Lower lobe of right lung (tissue), 1 donor: Measurements from ENCODE around the gene ME3. TPM values are rescaled to one million over a fixed set of nuclear protein-coding genes. Genes with fewer than 3 reads are reported as not detected.

Experiments
- total RNA-seq: library from RNA; stranded (reverse); fragmentation: NEBNext Ultra II Directional; extraction: Animal tissue kit (Norgen Biotek cat#: 25700); gene quantifications from one replicate; pipeline ENCODE4 v1.2.1, GENCODE V29; 2021
- donor health status: DM: no; HTN: yes; CAD: no; lungs with severe emphysema.

The ME3 gene
- total RNA-seq, 1 donor from 2014 or later: 18.6 TPM

Other genes with a start within 250 kb of the ME3 start
- 40.3 TPM for gene PRSS23, start 127.9 kb upstream of the ME3 start, total RNA-seq